ENCODE measurements around the gene RPL39L. TPM values are rescaled to one million over a fixed set of nuclear protein-coding genes. Genes with fewer than 3 reads are reported as not detected.

Gene RPL39L
- total and polyA plus RNA-seq, 9 donors: 8.5 to 15.7 (median 12.3) TPM

DNA sequence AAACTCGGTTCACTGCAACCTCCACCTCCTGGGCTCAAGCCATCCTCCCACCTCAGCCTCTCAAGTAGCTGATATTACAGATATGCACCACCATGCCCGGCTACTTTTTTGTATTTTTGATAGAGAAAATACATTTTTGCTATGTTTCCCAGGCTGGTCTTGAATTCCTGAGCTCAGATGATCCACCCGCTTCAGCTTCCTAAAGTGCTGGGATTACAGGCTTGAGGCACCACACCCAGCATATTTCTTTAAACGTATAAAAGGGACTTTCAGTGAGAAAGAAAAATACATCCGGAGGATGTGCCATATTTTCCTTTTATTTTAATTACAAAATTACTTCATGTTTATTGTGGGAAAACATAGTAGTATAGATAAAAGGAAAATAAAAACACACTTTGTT is 55.2 kb downstream of the RPL39L start:
- no peak overlapping the region for H3K4me3 ChIP-seq (ENCODE audit: low read length)
- no peaks in the 10 kb centered on the region for H3K4me1 ChIP-seq (ENCODE audit: control insufficient read depth, insufficient read depth, low read length)
- WGBS (ENCODE audit: insufficient coverage): no CpG with 5 or more reads among the region's 5 CpGs
- no peak overlapping the region for H3K27ac ChIP-seq (ENCODE audit: low read length)
- no peaks in the 10 kb centered on the region for H3K27me3 ChIP-seq (ENCODE audit: control insufficient read depth, insufficient read depth, low read length)
- peaks cover 5% of the 10 kb centered on the region for H3K9me3 ChIP-seq (replicated peaks; ENCODE audit: control insufficient read depth, low read depth, low read length)
- no peak for DNase-seq
- H3K36me3 ChIP-seq (ENCODE audit: control insufficient read depth, insufficient read depth, low read length): no peaks in the 10 kb centered on the region

DNA sequence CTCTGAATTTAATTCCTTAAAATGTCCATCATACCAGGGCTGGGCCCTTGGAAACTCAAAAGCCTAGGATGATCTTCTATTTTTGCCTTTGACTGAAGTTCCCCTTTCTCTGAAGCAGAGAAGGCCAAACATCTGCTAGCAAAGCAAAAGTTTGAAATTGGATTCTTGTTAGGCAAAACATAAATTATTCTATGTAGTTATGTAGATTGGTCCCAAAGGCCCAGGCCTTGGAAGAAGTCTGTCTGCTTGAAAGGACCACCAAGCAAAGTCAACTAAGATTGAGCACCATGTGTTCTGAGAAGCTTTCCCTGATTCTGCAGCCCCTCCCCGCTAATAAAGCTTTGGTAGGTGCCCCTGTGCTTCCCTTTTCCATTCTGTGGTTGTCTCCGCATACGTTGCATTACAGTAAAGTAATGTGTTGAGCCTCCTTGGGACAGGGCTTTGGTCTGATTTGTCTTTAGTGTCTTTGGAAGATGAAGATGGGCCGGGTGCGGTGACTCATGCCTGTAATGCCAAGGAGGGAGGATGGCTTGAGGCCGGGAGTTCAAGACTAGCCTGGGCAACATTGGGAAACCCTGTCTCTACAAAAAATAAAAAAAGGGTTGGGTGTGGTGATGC is 56.4 kb downstream of the RPL39L start:
- Histone ChIP-seq H3K27ac (ENCODE audit: low read length) (no peak overlapping the region), H3K4me3 (ENCODE audit: low read length) (no peak overlapping the region), H3K4me1 (ENCODE audit: control insufficient read depth, insufficient read depth, low read length) (no peaks in the 10 kb centered on the region), H3K9me3 (replicated peaks; ENCODE audit: control insufficient read depth, low read depth, low read length) (peaks cover 3% of the 10 kb centered on the region), H3K36me3 (ENCODE audit: control insufficient read depth, insufficient read depth, low read length) (no peaks in the 10 kb centered on the region), H3K27me3 (ENCODE audit: control insufficient read depth, insufficient read depth, low read length) (no peaks in the 10 kb centered on the region)
- DNase-seq: peak; percentile 68
- WGBS (ENCODE audit: insufficient coverage): 83% methylated on average over 3 of the region's 6 CpGs

DNA sequence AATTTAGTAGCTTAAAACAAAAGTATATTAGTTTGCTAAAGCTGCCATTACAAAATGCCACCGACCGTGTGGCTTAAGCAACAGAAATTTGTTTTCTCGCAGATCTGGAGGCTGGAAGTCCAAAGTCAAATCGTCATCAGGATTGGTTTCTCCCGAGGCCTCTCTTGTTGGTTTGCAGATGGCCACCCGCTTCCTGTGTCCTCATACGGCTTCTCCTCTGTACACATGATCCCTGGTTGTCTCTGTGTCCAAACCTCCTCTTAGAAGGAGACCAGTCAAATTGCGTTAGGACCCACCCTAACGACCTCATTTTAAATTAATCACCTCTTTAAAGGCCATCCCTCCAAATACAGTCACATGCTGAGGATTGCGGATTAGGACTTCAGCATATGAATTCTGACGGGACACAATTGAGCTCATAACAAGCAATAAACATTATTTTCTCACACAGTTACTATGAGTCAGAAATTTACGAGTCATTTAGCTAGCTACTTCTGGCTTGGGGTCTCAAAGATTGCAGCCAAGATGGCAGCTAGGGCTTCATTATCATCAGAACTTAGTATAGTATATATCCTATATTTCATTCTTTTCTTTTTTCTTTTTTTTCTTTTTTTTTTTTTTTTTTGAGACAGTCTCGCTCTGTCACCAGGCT is 58.4 kb downstream of the RPL39L start:
- no peaks in the 10 kb centered on the region for H3K4me1 ChIP-seq (ENCODE audit: control insufficient read depth, insufficient read depth, low read length)
- peaks cover 5% of the 10 kb centered on the region for H3K36me3 ChIP-seq (ENCODE audit: control insufficient read depth, insufficient read depth, low read length)
- H3K27me3 ChIP-seq (ENCODE audit: control insufficient read depth, insufficient read depth, low read length): no peaks in the 10 kb centered on the region
- 83% methylated on average over 12 of the region's 13 CpGs for WGBS (ENCODE audit: insufficient coverage)
- no peak overlapping the region for H3K27ac ChIP-seq (ENCODE audit: low read length)
- no peak overlapping the region for H3K4me3 ChIP-seq (ENCODE audit: low read length)
- no peaks in the 10 kb centered on the region for H3K9me3 ChIP-seq (replicated peaks; ENCODE audit: control insufficient read depth, low read depth, low read length)
- no peak for DNase-seq

DNA sequence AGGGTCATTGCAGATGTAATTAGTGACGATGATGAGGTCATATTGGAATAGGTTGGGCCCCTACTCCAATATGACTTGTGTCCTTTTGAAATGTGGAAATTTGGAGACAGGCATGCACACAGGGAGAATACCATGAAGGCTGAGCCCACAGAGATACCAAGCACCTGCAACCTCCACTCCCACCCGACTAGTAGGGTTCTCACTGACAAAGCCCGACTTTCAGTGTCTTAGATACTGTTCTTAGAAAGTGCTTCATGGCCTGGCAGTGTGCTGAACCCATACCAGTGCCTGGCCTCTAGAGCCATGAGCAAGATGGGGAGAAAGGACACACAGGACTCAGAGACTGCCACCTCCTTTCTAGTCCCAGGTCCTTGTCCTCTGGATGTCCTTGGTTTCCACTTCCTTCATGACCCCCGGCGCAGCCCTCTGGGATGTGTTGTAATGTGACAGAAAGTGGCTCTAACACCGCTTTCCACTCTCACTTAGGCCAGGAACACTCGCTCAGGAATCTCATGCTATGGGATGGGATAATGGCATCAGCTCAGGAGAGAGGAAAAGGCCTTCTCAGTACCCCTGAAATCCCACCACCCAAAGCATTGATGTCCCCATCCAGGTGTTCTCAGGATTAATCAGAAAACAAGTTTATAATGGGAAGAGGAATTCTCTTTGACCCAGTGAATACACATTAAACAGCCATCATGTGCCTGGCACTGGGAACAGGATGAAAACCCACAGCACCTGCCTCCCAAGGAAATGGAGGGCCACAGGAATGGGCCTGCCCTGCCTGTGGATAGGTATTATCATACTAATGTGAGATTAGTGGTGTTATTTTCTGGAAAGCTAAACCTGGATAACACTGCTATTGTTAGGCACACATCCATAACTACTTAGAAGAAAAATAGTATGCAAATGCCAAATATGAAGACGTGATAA is 59.9 kb downstream of the RPL39L start:
- 80% methylated on average over 1 of the region's 8 CpGs for WGBS (ENCODE audit: insufficient coverage)
- no peaks in the 10 kb centered on the region for H3K9me3 ChIP-seq (replicated peaks; ENCODE audit: control insufficient read depth, low read depth, low read length)
- no peak overlapping the region for H3K27ac ChIP-seq (ENCODE audit: low read length)
- DNase-seq: no peak
- no peaks in the 10 kb centered on the region for H3K4me1 ChIP-seq (ENCODE audit: control insufficient read depth, insufficient read depth, low read length)
- H3K36me3 ChIP-seq (ENCODE audit: control insufficient read depth, insufficient read depth, low read length): peaks cover 8% of the 10 kb centered on the region
- no peaks in the 10 kb centered on the region for H3K27me3 ChIP-seq (ENCODE audit: control insufficient read depth, insufficient read depth, low read length)
- no peak overlapping the region for H3K4me3 ChIP-seq (ENCODE audit: low read length)

DNA sequence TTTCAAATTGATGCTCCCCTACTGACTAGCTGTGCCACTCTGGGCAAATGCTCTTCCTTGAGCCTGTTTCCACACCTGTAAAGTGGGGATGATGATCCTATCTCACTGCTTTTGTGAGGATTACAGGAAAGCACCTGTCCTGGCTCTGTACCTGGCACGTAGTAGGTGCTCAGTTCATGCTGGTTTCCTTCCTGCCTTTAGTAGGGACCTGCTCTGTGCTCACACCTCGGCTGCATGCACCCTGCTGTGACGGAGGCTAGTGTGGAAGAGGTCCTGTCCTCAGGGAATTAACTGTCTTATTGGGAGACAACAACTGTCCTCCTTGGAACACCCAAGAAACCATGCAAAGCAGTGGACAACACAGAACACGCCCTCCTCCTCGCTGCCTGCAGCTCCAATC is 61.8 kb downstream of the RPL39L start:
- 83% methylated on average over 4 of the region's 5 CpGs for WGBS (ENCODE audit: insufficient coverage)
- H3K4me3 ChIP-seq (ENCODE audit: low read length): no peak overlapping the region
- H3K9me3 ChIP-seq (replicated peaks; ENCODE audit: control insufficient read depth, low read depth, low read length): no peaks in the 10 kb centered on the region
- no peak overlapping the region for H3K27ac ChIP-seq (ENCODE audit: low read length)
- no peak for DNase-seq
- no peaks in the 10 kb centered on the region for H3K4me1 ChIP-seq (ENCODE audit: control insufficient read depth, insufficient read depth, low read length)
- no peaks in the 10 kb centered on the region for H3K27me3 ChIP-seq (ENCODE audit: control insufficient read depth, insufficient read depth, low read length)
- peaks cover 8% of the 10 kb centered on the region for H3K36me3 ChIP-seq (ENCODE audit: control insufficient read depth, insufficient read depth, low read length)

DNA sequence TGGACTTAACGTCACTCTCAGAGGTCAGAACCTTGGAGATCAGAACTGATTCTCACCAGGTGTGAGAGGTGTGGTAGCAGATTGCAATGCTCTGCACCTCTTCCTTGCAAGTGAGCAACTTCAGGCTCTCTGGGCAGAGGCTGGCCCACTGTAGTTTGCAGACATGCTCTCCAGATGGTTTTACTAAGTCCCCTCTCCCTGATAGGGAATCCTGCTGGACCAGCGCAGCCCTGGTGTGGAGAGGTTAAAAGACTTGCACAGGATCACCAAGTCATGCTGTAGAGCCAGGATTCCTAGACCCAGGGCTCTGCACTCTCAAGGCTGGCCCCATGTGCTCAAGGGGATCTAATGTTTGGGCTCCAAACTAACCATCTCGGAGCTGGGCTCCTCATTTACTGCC is 62.2 kb downstream of the RPL39L start:
- DNase-seq: no peak
- Histone ChIP-seq H3K27ac (ENCODE audit: low read length) (no peak overlapping the region), H3K27me3 (ENCODE audit: control insufficient read depth, insufficient read depth, low read length) (no peaks in the 10 kb centered on the region), H3K36me3 (ENCODE audit: control insufficient read depth, insufficient read depth, low read length) (peaks cover 8% of the 10 kb centered on the region), H3K9me3 (replicated peaks; ENCODE audit: control insufficient read depth, low read depth, low read length) (no peaks in the 10 kb centered on the region), H3K4me3 (ENCODE audit: low read length) (no peak overlapping the region), H3K4me1 (ENCODE audit: control insufficient read depth, insufficient read depth, low read length) (no peaks in the 10 kb centered on the region)
- WGBS (ENCODE audit: insufficient coverage): 50% methylated on average over 1 of the region's 3 CpGs

DNA sequence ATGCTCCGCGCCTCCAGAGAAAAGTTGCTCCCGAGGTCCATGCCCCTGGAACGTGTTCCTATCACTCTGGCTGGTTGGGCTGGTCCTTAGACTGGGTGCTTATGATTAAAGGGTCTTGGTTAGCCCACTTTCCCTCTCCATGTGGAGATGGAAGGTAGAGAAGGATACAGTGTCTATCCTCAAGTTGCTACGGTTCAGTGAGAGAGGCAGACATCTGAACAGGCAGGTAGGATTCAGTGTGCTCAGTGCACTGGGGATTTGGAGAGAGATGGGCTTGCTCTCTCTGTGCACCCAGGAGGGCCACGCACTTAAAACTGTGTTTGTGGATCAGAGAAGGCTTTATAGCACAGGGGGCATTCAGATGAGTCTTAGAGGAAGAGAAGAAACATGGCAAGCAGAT is 63.0 kb downstream of the RPL39L start:
- 88% methylated on average over 5 of the region's 6 CpGs for WGBS (ENCODE audit: insufficient coverage)
- Histone ChIP-seq H3K9me3 (replicated peaks; ENCODE audit: control insufficient read depth, low read depth, low read length) (no peaks in the 10 kb centered on the region), H3K4me3 (ENCODE audit: low read length) (no peak overlapping the region), H3K27ac (ENCODE audit: low read length) (no peak overlapping the region), H3K36me3 (ENCODE audit: control insufficient read depth, insufficient read depth, low read length) (peaks cover 8% of the 10 kb centered on the region), H3K4me1 (ENCODE audit: control insufficient read depth, insufficient read depth, low read length) (no peaks in the 10 kb centered on the region), H3K27me3 (ENCODE audit: control insufficient read depth, insufficient read depth, low read length) (no peaks in the 10 kb centered on the region)
- DNase-seq: no peak

DNA sequence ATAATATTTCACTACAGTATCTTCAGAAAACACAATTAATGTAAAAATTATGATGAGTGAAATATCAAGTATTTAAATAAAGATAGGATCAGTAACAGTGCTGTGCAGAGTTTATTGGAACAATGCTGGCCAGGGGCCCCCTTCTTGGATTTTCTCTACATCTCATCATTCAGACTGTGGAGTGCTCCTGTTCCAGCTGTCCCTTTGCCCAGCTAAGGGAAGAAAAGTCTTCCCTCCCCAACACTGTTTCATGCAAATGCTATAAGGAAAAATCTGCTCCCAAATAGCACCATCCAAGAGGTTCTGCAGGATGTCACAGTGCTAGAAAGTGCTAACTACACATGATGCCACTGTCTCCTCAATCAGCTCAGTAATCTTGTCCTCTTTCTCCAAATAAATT is 64.5 kb downstream of the RPL39L start:
- Histone ChIP-seq H3K36me3 (ENCODE audit: control insufficient read depth, insufficient read depth, low read length) (peaks cover 8% of the 10 kb centered on the region), H3K27me3 (ENCODE audit: control insufficient read depth, insufficient read depth, low read length) (no peaks in the 10 kb centered on the region), H3K9me3 (replicated peaks; ENCODE audit: control insufficient read depth, low read depth, low read length) (peaks cover 1% of the 10 kb centered on the region), H3K27ac (ENCODE audit: low read length) (no peak overlapping the region), H3K4me1 (ENCODE audit: control insufficient read depth, insufficient read depth, low read length) (no peaks in the 10 kb centered on the region), H3K4me3 (ENCODE audit: low read length) (no peak overlapping the region)
- DNase-seq: peak; percentile 68

DNA sequence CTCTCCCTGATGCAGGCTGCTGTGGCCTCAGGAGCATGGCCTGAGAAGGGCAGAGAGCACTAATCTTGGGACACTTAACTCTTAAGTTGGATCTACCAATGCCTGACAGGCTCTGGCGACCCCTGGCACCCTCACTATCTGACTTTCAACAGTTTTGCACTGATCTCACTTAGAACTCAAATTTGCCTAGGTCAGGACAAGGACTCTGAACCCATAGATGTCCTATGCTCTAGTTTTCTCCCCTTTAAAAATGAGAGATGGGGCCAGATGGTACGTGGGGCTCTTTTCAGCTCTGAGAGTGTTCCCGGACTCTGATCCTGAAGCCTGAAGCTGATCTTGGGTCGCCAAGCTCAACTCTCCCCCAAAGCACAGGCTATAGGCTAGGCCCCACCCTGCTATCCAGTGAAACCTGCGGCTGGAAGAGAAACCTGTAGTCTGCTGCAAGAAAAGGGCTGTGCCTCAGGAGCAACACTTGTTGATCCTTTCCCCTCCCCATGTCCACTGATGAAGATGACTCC is 65.7 kb downstream of the RPL39L start:
- DNase-seq: no peak
- no peak overlapping the region for H3K4me3 ChIP-seq (ENCODE audit: low read length)
- H3K27me3 ChIP-seq (ENCODE audit: control insufficient read depth, insufficient read depth, low read length): no peaks in the 10 kb centered on the region
- H3K36me3 ChIP-seq (ENCODE audit: control insufficient read depth, insufficient read depth, low read length): peaks cover 8% of the 10 kb centered on the region
- 100% methylated on average over 2 of the region's 5 CpGs for WGBS (ENCODE audit: insufficient coverage)
- H3K9me3 ChIP-seq (replicated peaks; ENCODE audit: control insufficient read depth, low read depth, low read length): peaks cover 2% of the 10 kb centered on the region
- no peak overlapping the region for H3K27ac ChIP-seq (ENCODE audit: low read length)
- H3K4me1 ChIP-seq (ENCODE audit: control insufficient read depth, insufficient read depth, low read length): no peaks in the 10 kb centered on the region

DNA sequence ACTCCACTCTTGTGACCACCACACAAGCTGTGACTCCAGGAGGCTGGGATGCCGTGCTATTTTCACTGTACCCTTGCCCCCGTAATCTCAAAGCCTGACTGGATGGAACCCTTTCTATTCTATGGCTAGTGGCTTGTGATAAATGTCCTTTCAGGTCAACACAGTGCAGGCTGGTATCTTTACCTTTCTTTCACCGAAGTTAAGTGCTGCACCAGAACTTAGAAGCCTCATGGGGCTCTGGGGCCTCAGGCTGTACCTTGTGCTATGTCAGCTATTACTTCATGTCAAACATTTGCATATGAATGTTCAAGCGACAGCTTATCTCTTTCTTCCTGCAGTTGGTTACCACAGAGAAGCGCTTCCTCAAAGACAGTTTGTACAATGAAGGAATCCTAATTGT is 66.8 kb downstream of the RPL39L start:
- Histone ChIP-seq H3K36me3 (ENCODE audit: control insufficient read depth, insufficient read depth, low read length) (peaks cover 8% of the 10 kb centered on the region), H3K27ac (ENCODE audit: low read length) (no peak overlapping the region), H3K4me1 (ENCODE audit: control insufficient read depth, insufficient read depth, low read length) (no peaks in the 10 kb centered on the region), H3K4me3 (ENCODE audit: low read length) (no peak overlapping the region), H3K27me3 (ENCODE audit: control insufficient read depth, insufficient read depth, low read length) (no peaks in the 10 kb centered on the region), H3K9me3 (replicated peaks; ENCODE audit: control insufficient read depth, low read depth, low read length) (peaks cover 2% of the 10 kb centered on the region)
- 77% methylated on average over 1 of the region's 5 CpGs for whole genome bisulfite sequencing (ENCODE audit: insufficient coverage)
- DNase-seq: no peak

Measured in muscle of leg (tissue), 11 donors.